SK-N-SH (cell line): ENCODE data around the gene CHSY3. TPM values are rescaled to one million over a fixed set of nuclear protein-coding genes. Genes with fewer than 3 reads are reported as not detected.

ENCODE experiments used
- CTCF ChIA-PET: fragments of 300-600, 350-600 bp; formaldehyde crosslinking; extraction: SDS; loops from one replicate; lab custom pipeline; 2021; lab: Yijun Ruan, JAX
- POLR2A ChIA-PET: fragments of 350-600 bp; sonication (Branson Sonifier 250); formaldehyde crosslinking; extraction: SDS; loops from one replicate; lab custom pipeline; 2020; ENCODE audit warnings: antibody characterized with exemption, inconsistent platforms; lab: Yijun Ruan, JAX
- DNase-seq: peaks from one replicate; pipeline ENCODE4 v3.0.0; 2012
- H2AFZ ChIP-seq: fragments of 200-600 bp; sonication (generic); 2 replicates; pipeline ENCODE4 v1.8.1; 2016; ENCODE audit warnings: antibody characterized with exemption, mild to moderate bottlenecking, low read depth
- H3F3A ChIP-seq: fragments of 200-600 bp; sonication (generic); replicated peaks from 2 replicates; pipeline ENCODE3; 2016; ENCODE audit warnings: antibody characterized with exemption, mild to moderate bottlenecking; ENCODE audit not compliant: insufficient read depth
- H3K27ac ChIP-seq, 2 experiments: fragments of 200-500 bp in 1 of 2; fragments of 200-600 bp in 1 of 2; sonication (Bioruptor generic) in 1 of 2; sonication (generic), shearing (Covaris generic) in 1 of 2; 2 replicates each; pipeline versions ENCODE4 v1.5.1 to v1.6.1; 2014 to 2016; ENCODE audit warnings: low read depth in 2 of 2, inconsistent platforms in 1 of 2, low read length in 1 of 2, mild to moderate bottlenecking in 1 of 2, mixed read lengths in 1 of 2
- H3K27me3 ChIP-seq: fragments of 200-600 bp; sonication (generic), shearing (Covaris generic); 2 replicates; pipeline ENCODE4 v1.6.1; 2016; ENCODE audit warnings: mixed run types; ENCODE audit not compliant: insufficient read depth
- H3K36me3 ChIP-seq, 2 experiments: fragments of 200-500 bp in 1 of 2; fragments of 200-600 bp in 1 of 2; sonication (Bioruptor generic) in 1 of 2; sonication (generic) in 1 of 2; replicated peaks in 1 of 2; 2 replicates each; pipeline versions ENCODE3 to v1.5.1; 2014 to 2016; ENCODE audit warnings: low read length in 1 of 2, mild to moderate bottlenecking in 1 of 2; ENCODE audit not compliant: insufficient read depth in 2 of 2, control insufficient read depth in 1 of 2
- H3K4me1 ChIP-seq, 2 experiments: fragments of 200-500 bp in 1 of 2; fragments of 200-600 bp in 1 of 2; sonication (Bioruptor generic) in 1 of 2; sonication (generic), shearing (Covaris generic) in 1 of 2; 2 replicates each; pipeline versions ENCODE4 v1.5.1 to v1.6.1; 2014 to 2016; ENCODE audit warnings: low read depth in 1 of 2, low read length in 1 of 2, mixed run types in 1 of 2; ENCODE audit not compliant: insufficient read depth in 2 of 2, control insufficient read depth in 1 of 2
- H3K4me2 ChIP-seq: fragments of 200-600 bp; sonication (generic), shearing (Covaris generic); 2 replicates; pipeline ENCODE4 v1.6.1; 2017; ENCODE audit warnings: mixed run types
- H3K4me3 ChIP-seq, 2 experiments: fragments of 200-500 bp in 1 of 2; fragments of 200-600 bp in 1 of 2; sonication (Bioruptor generic) in 1 of 2; sonication (generic), shearing (Covaris generic) in 1 of 2; 2 replicates each; pipeline versions ENCODE4 v1.5.1 to v1.8.1; 2014 to 2016; ENCODE audit warnings: low read depth in 2 of 2, inconsistent platforms in 1 of 2, low read length in 1 of 2, mild to moderate bottlenecking in 1 of 2, mixed read lengths in 1 of 2, moderate library complexity in 1 of 2
- H3K79me2 ChIP-seq: fragments of 200-600 bp; sonication (generic); 2 replicates; pipeline ENCODE4 v1.8.1; 2017; ENCODE audit warnings: mild to moderate bottlenecking; ENCODE audit not compliant: insufficient read depth
- H3K9ac ChIP-seq: fragments of 200-600 bp; sonication (generic); 2 replicates; pipeline ENCODE4 v1.6.1; 2017; ENCODE audit warnings: mixed run types
- H3K9me2 ChIP-seq: fragments of 200-600 bp; sonication (generic); 2 replicates; pipeline ENCODE4 v1.6.1; 2017; ENCODE audit warnings: mixed run types
- H3K9me3 ChIP-seq: fragments of 200-600 bp; sonication (generic); 2 replicates; pipeline ENCODE4 v1.6.1; 2017; ENCODE audit warnings: mixed run types, mild to moderate bottlenecking, moderate library complexity
- H4K20me1 ChIP-seq: fragments of 200-600 bp; sonication (generic); 2 replicates; pipeline ENCODE4 v1.6.1; 2017; ENCODE audit warnings: mild to moderate bottlenecking, mixed run types; ENCODE audit not compliant: insufficient read depth
- CHD2 ChIP-seq: fragments of 150-350 bp; IDR thresholded peaks from 2 replicates; pipeline ENCODE4 v1.6.1; 2018; ENCODE audit warnings: low read length; ENCODE audit not compliant: partially characterized antibody
- ELF1 ChIP-seq: IDR thresholded peaks from 2 replicates; pipeline ENCODE4 v1.4.0; 2012
- EP300 ChIP-seq, 2 experiments: IDR thresholded peaks; 2 replicates each; pipeline versions ENCODE4 v1.4.0 to v1.6.1; 2012; ENCODE audit warnings: borderline replicate concordance in 1 of 2, low read depth in 1 of 2, low read length in 1 of 2
- FOXJ3 ChIP-seq: sonication (generic); formaldehyde crosslinking; IDR thresholded peaks from 2 replicates; pipeline ENCODE4 v1.5.1; 2020; ENCODE audit warnings: mild to moderate bottlenecking, missing genetic modification reagents
- MEF2A ChIP-seq: IDR thresholded peaks from 2 replicates; pipeline ENCODE4 v1.4.0; 2012; ENCODE audit warnings: low read depth, borderline replicate concordance
- MXI1 ChIP-seq: IDR thresholded peaks from 2 replicates; pipeline ENCODE4 v1.6.1; 2012; ENCODE audit warnings: mild to moderate bottlenecking, low read depth, low read length, improper control_type of control experiment
- RAD21 ChIP-seq: IDR thresholded peaks from 2 replicates; pipeline ENCODE4 v1.6.1; 2012; ENCODE audit warnings: mild to moderate bottlenecking, low read length
- RCOR1 ChIP-seq: fragments of 150-350 bp; IDR thresholded peaks from 2 replicates; pipeline ENCODE4 v1.6.1; 2017; ENCODE audit warnings: antibody characterized with exemption, low read length
- RXRA ChIP-seq: IDR thresholded peaks from 2 replicates; pipeline ENCODE4 v1.4.0; 2012; ENCODE audit warnings: low read depth, mild to moderate bottlenecking, borderline replicate concordance
- SIN3A ChIP-seq: IDR thresholded peaks from 2 replicates; pipeline ENCODE4 v1.6.1; 2012; ENCODE audit warnings: low read depth, mild to moderate bottlenecking, low read length, moderate library complexity, borderline replicate concordance
- TEAD4 ChIP-seq: IDR thresholded peaks from 2 replicates; pipeline ENCODE4 v1.4.0; 2012; ENCODE audit warnings: mild to moderate bottlenecking, borderline replicate concordance; ENCODE audit not compliant: insufficient read depth
- USF1 ChIP-seq: IDR thresholded peaks from 2 replicates; pipeline ENCODE4 v1.4.0; 2012; ENCODE audit warnings: low read depth, borderline replicate concordance
- polyA plus RNA-seq, 3 experiments: library from polyadenylated mRNA; depleted of rRNA; stranded (reverse); fragments of >200 nt; gene quantifications; 2 replicates each; pipeline ENCODE4 v1.2.3, GENCODE V29; 2012
- TF ChIP-seq, protein P1 (sequence below): fragments of 200-600 bp; sonication (generic); IDR thresholded peaks from 2 replicates; pipeline ENCODE4 v1.6.1; 2017; ENCODE audit warnings: antibody characterized with exemption, mild to moderate bottlenecking, moderate library complexity
- TF ChIP-seq, protein P2 (sequence below): fragments of 150-350 bp; IDR thresholded peaks from 2 replicates; pipeline ENCODE4 v1.6.1; 2017; ENCODE audit warnings: antibody characterized with exemption, low read length, low read depth, borderline replicate concordance
- TF ChIP-seq, protein P3 (sequence below): IDR thresholded peaks from 2 replicates; pipeline ENCODE4; 2012
- TF ChIP-seq, protein P4 (sequence below): IDR thresholded peaks from 2 replicates; pipeline ENCODE4 v1.4.0; 2012; ENCODE audit warnings: low read depth, borderline replicate concordance

The CHSY3 gene
- polyA plus RNA-seq, 1 of the 3 experiments (the other 2 are of a cell fraction), result not detected

DNA sequence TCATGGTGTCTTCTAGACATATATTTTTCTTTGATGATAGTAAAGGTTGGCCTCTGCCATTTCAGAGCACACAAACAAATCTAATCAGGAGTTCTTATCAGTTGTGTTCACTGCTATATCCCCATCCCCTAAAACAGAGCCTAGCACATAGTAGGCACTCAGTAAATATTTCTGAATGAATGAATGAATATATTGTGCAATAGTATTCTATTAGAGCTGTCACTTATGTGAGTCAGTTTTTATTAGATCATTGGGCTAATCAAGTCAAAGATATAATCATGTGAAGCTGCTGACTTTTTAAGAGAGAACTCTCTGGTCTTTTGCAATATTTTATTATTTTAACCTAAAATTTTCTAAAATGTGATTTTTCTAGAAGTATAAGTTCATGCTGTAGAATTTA is 84.2 kb downstream of the CHSY3 start:
- Histone ChIP-seq H3K4me2 (no peak overlapping the region), H3K4me3 (no peak overlapping the region), H3K79me2 (no peaks in the 10 kb centered on the region), H3K27ac (no peak overlapping the region), H3K9ac (no peak overlapping the region), H3K9me3 (no peaks in the 10 kb centered on the region), H3K36me3 (no peaks in the 10 kb centered on the region), H4K20me1 (no peaks in the 10 kb centered on the region), H3K9me2 (no peaks in the 10 kb centered on the region), H3K4me1 (no peaks in the 10 kb centered on the region), H2AFZ (no peak overlapping the region), H3F3A (no peaks in the 10 kb centered on the region), H3K27me3 (no peaks in the 10 kb centered on the region)
- ChIA-PET POLR2A (no interaction called here), CTCF (no interaction called here)
- TF ChIP-seq FOXJ3 (CRISPR knock-in tag) (no peak), TEAD4 (no peak), ELF1 (no peak), MXI1 (no peak), SIN3A (no peak), RCOR1 (no peak), MEF2A (no peak), USF1 (no peak), RAD21 (no peak), RXRA (no peak), EP300 (IDR thresholded peaks at IDR 0.05; ENCODE audit: borderline replicate concordance in 1 of 2, low read depth in 1 of 2, low read length in 1 of 2) (no peak), CHD2 (no peak)
- TF ChIP-seq, protein P1, sequence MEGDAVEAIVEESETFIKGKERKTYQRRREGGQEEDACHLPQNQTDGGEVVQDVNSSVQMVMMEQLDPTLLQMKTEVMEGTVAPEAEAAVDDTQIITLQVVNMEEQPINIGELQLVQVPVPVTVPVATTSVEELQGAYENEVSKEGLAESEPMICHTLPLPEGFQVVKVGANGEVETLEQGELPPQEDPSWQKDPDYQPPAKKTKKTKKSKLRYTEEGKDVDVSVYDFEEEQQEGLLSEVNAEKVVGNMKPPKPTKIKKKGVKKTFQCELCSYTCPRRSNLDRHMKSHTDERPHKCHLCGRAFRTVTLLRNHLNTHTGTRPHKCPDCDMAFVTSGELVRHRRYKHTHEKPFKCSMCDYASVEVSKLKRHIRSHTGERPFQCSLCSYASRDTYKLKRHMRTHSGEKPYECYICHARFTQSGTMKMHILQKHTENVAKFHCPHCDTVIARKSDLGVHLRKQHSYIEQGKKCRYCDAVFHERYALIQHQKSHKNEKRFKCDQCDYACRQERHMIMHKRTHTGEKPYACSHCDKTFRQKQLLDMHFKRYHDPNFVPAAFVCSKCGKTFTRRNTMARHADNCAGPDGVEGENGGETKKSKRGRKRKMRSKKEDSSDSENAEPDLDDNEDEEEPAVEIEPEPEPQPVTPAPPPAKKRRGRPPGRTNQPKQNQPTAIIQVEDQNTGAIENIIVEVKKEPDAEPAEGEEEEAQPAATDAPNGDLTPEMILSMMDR, result no peak
- TF ChIP-seq, protein P2, sequence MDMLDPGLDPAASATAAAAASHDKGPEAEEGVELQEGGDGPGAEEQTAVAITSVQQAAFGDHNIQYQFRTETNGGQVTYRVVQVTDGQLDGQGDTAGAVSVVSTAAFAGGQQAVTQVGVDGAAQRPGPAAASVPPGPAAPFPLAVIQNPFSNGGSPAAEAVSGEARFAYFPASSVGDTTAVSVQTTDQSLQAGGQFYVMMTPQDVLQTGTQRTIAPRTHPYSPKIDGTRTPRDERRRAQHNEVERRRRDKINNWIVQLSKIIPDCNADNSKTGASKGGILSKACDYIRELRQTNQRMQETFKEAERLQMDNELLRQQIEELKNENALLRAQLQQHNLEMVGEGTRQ, result no peak
- TF ChIP-seq, protein P3, sequence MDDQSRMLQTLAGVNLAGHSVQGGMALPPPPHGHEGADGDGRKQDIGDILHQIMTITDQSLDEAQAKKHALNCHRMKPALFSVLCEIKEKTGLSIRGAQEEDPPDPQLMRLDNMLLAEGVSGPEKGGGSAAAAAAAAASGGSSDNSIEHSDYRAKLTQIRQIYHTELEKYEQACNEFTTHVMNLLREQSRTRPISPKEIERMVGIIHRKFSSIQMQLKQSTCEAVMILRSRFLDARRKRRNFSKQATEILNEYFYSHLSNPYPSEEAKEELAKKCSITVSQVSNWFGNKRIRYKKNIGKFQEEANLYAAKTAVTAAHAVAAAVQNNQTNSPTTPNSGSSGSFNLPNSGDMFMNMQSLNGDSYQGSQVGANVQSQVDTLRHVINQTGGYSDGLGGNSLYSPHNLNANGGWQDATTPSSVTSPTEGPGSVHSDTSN, result no peak
- TF ChIP-seq, protein P4, sequence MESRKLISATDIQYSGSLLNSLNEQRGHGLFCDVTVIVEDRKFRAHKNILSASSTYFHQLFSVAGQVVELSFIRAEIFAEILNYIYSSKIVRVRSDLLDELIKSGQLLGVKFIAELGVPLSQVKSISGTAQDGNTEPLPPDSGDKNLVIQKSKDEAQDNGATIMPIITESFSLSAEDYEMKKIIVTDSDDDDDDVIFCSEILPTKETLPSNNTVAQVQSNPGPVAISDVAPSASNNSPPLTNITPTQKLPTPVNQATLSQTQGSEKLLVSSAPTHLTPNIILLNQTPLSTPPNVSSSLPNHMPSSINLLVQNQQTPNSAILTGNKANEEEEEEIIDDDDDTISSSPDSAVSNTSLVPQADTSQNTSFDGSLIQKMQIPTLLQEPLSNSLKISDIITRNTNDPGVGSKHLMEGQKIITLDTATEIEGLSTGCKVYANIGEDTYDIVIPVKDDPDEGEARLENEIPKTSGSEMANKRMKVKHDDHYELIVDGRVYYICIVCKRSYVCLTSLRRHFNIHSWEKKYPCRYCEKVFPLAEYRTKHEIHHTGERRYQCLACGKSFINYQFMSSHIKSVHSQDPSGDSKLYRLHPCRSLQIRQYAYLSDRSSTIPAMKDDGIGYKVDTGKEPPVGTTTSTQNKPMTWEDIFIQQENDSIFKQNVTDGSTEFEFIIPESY, result no peak
- DNase-seq, result no peak
